ENCODE results near the gene PVR.

- TF ChIP-seq CTCF (IDR thresholded peaks at IDR 0.05; ENCODE audit: low read depth, low read length) (peak; percentile 94), EZH2phosphoT487 (IDR thresholded peaks at IDR 0.05; ENCODE audit: low read depth) (no peak)
Observed at GRCh38 chr19:44657211-44657921, 13.7 kb downstream of the PVR start.
